KBM-7 (cell line): ENCODE results near the gene KIAA1549.
"Not testable (repeated sequence)": the region's sequence is repeated elsewhere in the genome, so short reads cannot be mapped to it uniquely, and the experiment has no call there.

Experiments
- DNase-seq: peaks from one replicate; pipeline ENCODE4 v3.0.0-alpha.2; 2015
- in situ Hi-C: fragments of 300-500 bp; cut with MboI; formaldehyde crosslinking; loops from 2 replicates; pipeline ENCODE4 v1.14.3; 2020; ENCODE audit warnings: low sequenced_read_pairs, low pct_unique_long_range_greater_than_20kb, mixed read lengths

Gene KIAA1549

GRCh38 chr7:138798836-138799235 is 182.4 kb downstream of the KIAA1549 start:
- no peak for DNase-seq
- in situ Hi-C loops, result no loop called here

- DNase-seq, result no peak
- in situ Hi-C loops, result no loop called here
Observed at GRCh38 chr7:138797715-138798320, 183.4 kb downstream of the KIAA1549 start, which contains the start of the genes ATP6V0A4 and TMEM213. Gene ATP6V0A4 (minus strand): TSS chr7:138798196. CDS start chr7:138771247, 26,949 bp downstream. Gene TMEM213 (plus strand): TSS chr7:138797994. CDS start chr7:138798105, 111 bp downstream.

GRCh38 chr7:138797046-138797445 is 184.1 kb downstream of the KIAA1549 start:
- DNase-seq, in situ Hi-C loops: not testable (repeated sequence)

- no peak for DNase-seq
- in situ Hi-C loops, result no loop called here
Observed at GRCh38 chr7:138796038-138796615, 185.1 kb downstream of the KIAA1549 start.

GRCh38 chr7:138785587-138786437 is 195.4 kb downstream of the KIAA1549 start:
- in situ Hi-C loops, result no loop called here
- peak; percentile 9 for DNase-seq

GRCh38 chr7:138784692-138785091 is 196.5 kb downstream of the KIAA1549 start:
- DNase-seq, result no peak
- in situ Hi-C loops, result no loop called here
